ENCODE measurements around the gene CCL11.

DNA sequence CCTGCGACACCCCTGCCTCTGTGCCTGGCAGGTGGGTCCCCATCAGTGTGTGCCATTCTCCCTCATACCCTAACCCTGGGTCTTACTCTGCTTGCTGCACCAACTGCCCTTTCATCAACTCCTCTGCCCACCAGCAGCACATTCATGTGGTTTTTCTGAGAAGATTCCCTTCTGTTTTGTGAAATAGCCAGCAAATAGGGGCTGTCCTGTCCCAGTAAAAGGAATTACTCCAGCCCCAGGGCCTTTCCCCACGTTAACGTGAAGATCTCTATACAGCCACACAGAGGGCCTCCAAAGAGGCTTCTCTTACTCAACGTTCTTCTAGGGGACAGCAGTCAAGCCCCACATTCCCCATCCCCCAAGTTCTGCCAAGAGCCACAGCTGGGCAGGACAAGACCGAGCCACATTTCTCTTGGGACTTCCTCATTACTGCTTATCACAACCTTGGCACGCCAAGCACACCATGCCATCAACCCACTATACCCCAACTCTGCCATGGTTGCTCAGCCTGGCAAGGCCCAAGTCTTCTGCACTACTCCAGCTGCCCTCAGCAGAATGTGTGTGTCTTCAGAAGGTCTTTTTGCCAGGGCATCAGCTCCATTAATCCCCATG, 49.2 kb upstream of the CCL11 start:
- TF ChIP-seq CTCF (IDR thresholded peaks at IDR 0.05) (no peak), POLR2A (IDR thresholded peaks at IDR 0.05) (no peak), POLR2AphosphoS5 (IDR thresholded peaks at IDR 0.05) (no peak)
